ENCODE results near the gene BDH1.

Gene BDH1

GRCh38 chr3:197547306-197548011, 8.3 kb downstream of the BDH1 start:
- DNase-seq, result no peak

GRCh38 chr3:197546307-197547085, 9.3 kb downstream of the BDH1 start:
- DNase-seq, result no peak

GRCh38 chr3:197545571-197545970, 10.2 kb downstream of the BDH1 start:
- no peak for DNase-seq

GRCh38 chr3:197545101-197545500, 10.7 kb downstream of the BDH1 start:
- DNase-seq, result no peak

- no peak for DNase-seq
Observed at GRCh38 chr3:197542741-197543454, 12.9 kb downstream of the BDH1 start.

- peak; percentile 18 to 62 for DNase-seq
Observed at GRCh38 chr3:197541756-197542539, 13.8 kb downstream of the BDH1 start.

- no peak for DNase-seq
Observed at GRCh38 chr3:197540961-197541377, 14.8 kb downstream of the BDH1 start.

- DNase-seq, result no peak
Observed at GRCh38 chr3:197539651-197540051, 16.1 kb downstream of the BDH1 start.

GRCh38 chr3:197533927-197534725, 21.6 kb downstream of the BDH1 start:
- no peak for DNase-seq

GRCh38 chr3:197533396-197533795, 22.4 kb downstream of the BDH1 start:
- no peak for DNase-seq

- DNase-seq, result no peak
Observed at GRCh38 chr3:197532388-197532787, 23.4 kb downstream of the BDH1 start.

GRCh38 chr3:197528190-197528589, 27.6 kb downstream of the BDH1 start:
- no peak for DNase-seq

GRCh38 chr3:197527569-197527968, 28.2 kb downstream of the BDH1 start:
- no peak for DNase-seq

- DNase-seq, result no peak
Observed at GRCh38 chr3:197525706-197526105, 30.1 kb downstream of the BDH1 start.

- no peak for DNase-seq
Observed at GRCh38 chr3:197524128-197524527, 31.6 kb downstream of the BDH1 start.

GRCh38 chr3:197523526-197523925, 32.2 kb downstream of the BDH1 start:
- no peak for DNase-seq

- DNase-seq, result no peak
Observed at GRCh38 chr3:197522881-197523441, 32.8 kb downstream of the BDH1 start.

GRCh38 chr3:197522183-197522715, 33.5 kb downstream of the BDH1 start:
- DNase-seq, result no peak

GRCh38 chr3:197521277-197522182, 34.2 kb downstream of the BDH1 start:
- no peak for DNase-seq
